ENCODE data around the gene CNPPD1.
A peak's percentile ranks its signal among the peaks of the same experiment; 100 is the strongest.

The CNPPD1 gene

DNA sequence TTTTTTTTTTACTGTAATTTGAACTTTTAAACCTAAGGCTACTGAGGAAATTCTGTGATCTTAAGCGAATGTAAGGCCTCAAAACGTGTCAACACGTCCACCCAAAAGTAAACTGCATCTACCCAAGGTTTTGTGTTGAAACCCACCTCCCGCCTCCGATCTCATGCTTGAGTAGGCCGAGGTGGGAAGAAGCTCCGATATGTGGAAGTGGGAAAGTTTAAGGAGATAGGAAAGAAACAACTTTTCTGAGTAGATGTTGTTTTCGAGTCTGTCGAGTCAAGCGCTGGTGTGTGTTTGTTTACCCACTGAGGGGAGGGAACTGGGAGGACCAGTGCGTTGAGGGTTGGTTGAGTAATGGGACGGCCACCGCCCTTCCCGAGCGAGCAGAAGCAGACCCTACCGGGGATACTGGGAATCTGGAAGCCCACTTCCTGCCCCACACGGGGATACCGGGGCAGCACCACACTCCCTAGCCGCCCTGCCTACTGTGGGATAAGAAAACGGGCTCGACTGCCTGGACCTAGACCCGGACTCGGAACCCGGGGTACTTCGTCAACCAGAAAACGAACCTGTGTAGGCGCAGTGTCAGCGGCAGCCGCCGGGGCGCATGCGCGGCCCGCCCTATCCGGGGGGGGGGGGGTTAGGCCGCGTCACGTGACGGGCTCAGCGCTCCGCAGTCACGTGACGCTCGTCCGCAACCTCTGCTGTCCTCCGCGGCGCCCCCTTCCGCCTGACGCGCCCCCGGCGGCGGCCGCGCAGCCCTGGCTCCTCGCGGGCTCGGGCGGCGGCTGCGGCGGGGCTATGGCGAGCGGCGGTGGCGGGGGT is 1.0 kb upstream of the CNPPD1 start, which contains the start of gene RETREG2:
TSS of gene RETREG2 (plus strand) at position 724 of the 825 bp plus-strand sequence. CDS start at position 802, 78 bp downstream.
- H3K18ac ChIP-seq (ENCODE audit: low read length): peak within 1 kb of the TSS; percentile 98
- no peak within 1 kb of the TSS for H2BK12ac ChIP-seq (ENCODE audit: low read length)
- H3K9ac ChIP-seq (ENCODE audit: low read depth, low read length, poor library complexity): peak within 1 kb of the TSS; percentile 99
- H2AFZ ChIP-seq (ENCODE audit: low read length): peak within 1 kb of the TSS; percentile 99
- H2BK120ac ChIP-seq (ENCODE audit: low read depth, low read length): no peak within 1 kb of the TSS
- no peak within 1 kb of the TSS for H4K8ac ChIP-seq (ENCODE audit: low read depth, low read length)
- H2BK15ac ChIP-seq (ENCODE audit: low read length): no peak within 1 kb of the TSS
- H3K9me3 ChIP-seq (replicated peaks in 1 of 2; ENCODE audit: control insufficient read depth in 2 of 2, insufficient read depth in 1 of 2, low read depth in 1 of 2, low read length in 2 of 2): no peaks in the 10 kb centered on the region
- no peak within 1 kb of the TSS for H4K91ac ChIP-seq (ENCODE audit: low read depth, low read length, poor library complexity)
- no peaks in the 10 kb centered on the region for H3K27me3 ChIP-seq (ENCODE audit: control insufficient read depth in 3 of 3, insufficient read depth in 3 of 3, low read depth in 1 of 3, low read length in 3 of 3)
- peaks cover 34 to 57% of the 10 kb centered on the region in 2 donors for H3K36me3 ChIP-seq (replicated peaks in 1 of 2; ENCODE audit: control insufficient read depth in 2 of 2, insufficient read depth in 2 of 2, low read length in 2 of 2)
- H3K23ac ChIP-seq (ENCODE audit: low read depth, low read length, poor library complexity): peak within 1 kb of the TSS; percentile 94
- peak within 1 kb of the TSS; percentile 84 for H3K27ac ChIP-seq (replicated peaks; ENCODE audit: low read length)
- no CpG with 5 or more reads among the region's 67 CpGs for WGBS, 2 donors (ENCODE audit: extremely low coverage in 2 of 2, insufficient read length in 2 of 2, insufficient replicate concordance in 1 of 2)
- H3K79me1 ChIP-seq (ENCODE audit: low read depth, low read length): peaks cover 5% of the 10 kb centered on the region
- H3K4me1 ChIP-seq (ENCODE audit: control insufficient read depth in 2 of 2, insufficient read depth in 1 of 2, low read depth in 1 of 2, low read length in 2 of 2): peaks cover 8 to 9% of the 10 kb centered on the region in 2 donors
- H2BK5ac ChIP-seq (ENCODE audit: low read length): peak within 1 kb of the TSS; percentile 85
- peak; percentile 87 for DNase-seq (ENCODE audit: low spot score)
- H3K4ac ChIP-seq (ENCODE audit: low read length): peak within 1 kb of the TSS; percentile 80
- peak within 1 kb of the TSS; percentile 91 for H3K4me2 ChIP-seq (ENCODE audit: insufficient read depth, low read length, poor library complexity, severe bottlenecking)
- H3K14ac ChIP-seq (ENCODE audit: low read length): peak within 1 kb of the TSS; percentile 76
- peak within 1 kb of the TSS; percentile 89 to 97 for H3K4me3 ChIP-seq (ENCODE audit: low read length in 2 of 2)
- no peak within 1 kb of the TSS for H2AK5ac ChIP-seq (ENCODE audit: low read depth, low read length)

DNA sequence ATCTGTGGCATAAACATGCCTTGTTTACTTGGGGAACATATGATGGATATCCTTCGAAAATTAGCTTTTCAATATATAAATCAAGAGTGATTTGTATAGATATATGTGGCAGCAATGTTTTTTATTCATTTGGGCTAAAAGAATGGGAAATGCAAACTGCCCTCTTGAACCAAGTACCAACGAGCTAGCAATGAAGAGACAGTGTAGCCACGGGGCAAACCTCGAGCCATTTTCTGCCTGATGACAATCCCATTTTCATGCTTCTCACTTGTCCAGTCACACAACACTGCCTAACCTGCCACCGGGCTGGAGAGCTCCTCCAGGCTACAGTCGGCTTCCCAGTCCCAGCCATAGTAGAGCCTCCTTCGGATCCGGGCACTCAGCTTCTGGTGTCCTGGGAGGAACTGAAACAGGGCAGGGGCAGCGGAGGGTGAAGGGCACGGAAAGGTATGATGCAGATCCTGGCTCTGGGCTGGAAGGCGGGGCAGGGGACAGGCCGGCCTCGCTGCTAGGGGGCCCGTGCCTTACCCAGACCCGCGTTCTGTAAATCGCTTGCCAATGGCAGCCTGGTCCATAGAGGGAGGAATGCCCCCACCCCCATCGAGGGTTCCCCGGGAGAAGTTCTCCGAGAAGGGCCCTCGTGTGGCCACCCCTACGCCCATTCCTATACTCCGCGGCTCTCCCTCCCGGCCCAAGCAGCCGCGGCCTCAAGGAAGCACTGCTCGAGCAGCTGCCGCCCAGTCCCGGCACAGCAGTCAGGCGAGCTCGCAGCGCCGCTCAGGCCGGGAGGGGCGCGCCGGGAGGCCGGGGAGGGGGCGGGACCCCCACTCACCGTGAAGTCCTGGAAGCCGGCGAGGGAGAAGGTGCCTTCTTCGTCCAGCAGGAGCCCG is 552 bp downstream of the CNPPD1 start:
- WGBS, 2 donors (ENCODE audit: extremely low coverage in 2 of 2, insufficient read length in 2 of 2, insufficient replicate concordance in 1 of 2): no CpG with 5 or more reads among the region's 45 CpGs

DNA sequence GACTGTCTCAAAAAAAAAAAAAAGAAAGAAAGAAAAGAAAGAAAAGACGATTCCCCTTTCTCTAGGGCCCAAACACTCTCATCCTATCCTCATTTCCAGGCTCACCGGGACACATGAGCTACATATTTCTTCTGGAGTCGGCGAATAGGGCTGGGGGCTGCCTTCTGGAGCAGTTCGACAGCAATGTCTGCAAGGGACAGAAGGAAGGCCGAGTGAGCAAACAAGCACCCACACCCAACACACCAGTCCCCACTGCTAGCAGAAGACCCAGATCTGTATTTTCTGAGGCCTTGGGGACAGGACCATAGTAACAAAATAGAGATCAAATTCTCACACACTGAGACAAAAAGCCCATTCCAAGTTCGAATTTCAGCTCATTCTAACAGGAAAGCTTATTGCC is 1.2 kb downstream of the CNPPD1 start:
- H2AK5ac ChIP-seq (ENCODE audit: low read depth, low read length): no peak overlapping the region
- no peak overlapping the region for H2BK12ac ChIP-seq (ENCODE audit: low read length)
- no peak overlapping the region for H3K4ac ChIP-seq (ENCODE audit: low read length)
- H4K8ac ChIP-seq (ENCODE audit: low read depth, low read length): no peak overlapping the region
- no peak overlapping the region for H2AFZ ChIP-seq (ENCODE audit: low read length)
- no peak overlapping the region for H3K27ac ChIP-seq (replicated peaks; ENCODE audit: low read length)
- H3K79me1 ChIP-seq (ENCODE audit: low read depth, low read length): peaks cover 5% of the 10 kb centered on the region
- no CpG with 5 or more reads among the region's 7 CpGs for WGBS, 2 donors (ENCODE audit: extremely low coverage in 2 of 2, insufficient read length in 2 of 2, insufficient replicate concordance in 1 of 2)
- H3K4me2 ChIP-seq (ENCODE audit: insufficient read depth, low read length, poor library complexity, severe bottlenecking): no peak overlapping the region
- no peak overlapping the region for H3K18ac ChIP-seq (ENCODE audit: low read length)
- H3K36me3 ChIP-seq (replicated peaks in 1 of 2; ENCODE audit: control insufficient read depth in 2 of 2, insufficient read depth in 2 of 2, low read length in 2 of 2): peaks cover 17 to 48% of the 10 kb centered on the region in 2 donors
- no peak overlapping the region for H3K23ac ChIP-seq (ENCODE audit: low read depth, low read length, poor library complexity)
- H2BK5ac ChIP-seq (ENCODE audit: low read length): no peak overlapping the region
- no peak overlapping the region for H3K14ac ChIP-seq (ENCODE audit: low read length)
- no peak overlapping the region for H2BK15ac ChIP-seq (ENCODE audit: low read length)
- H3K27me3 ChIP-seq (ENCODE audit: control insufficient read depth in 3 of 3, insufficient read depth in 3 of 3, low read depth in 1 of 3, low read length in 3 of 3): no peaks in the 10 kb centered on the region
- no peak overlapping the region for H4K91ac ChIP-seq (ENCODE audit: low read depth, low read length, poor library complexity)
- no peak overlapping the region for H3K9ac ChIP-seq (ENCODE audit: low read depth, low read length, poor library complexity)
- no peaks in the 10 kb centered on the region for H3K9me3 ChIP-seq (replicated peaks in 1 of 2; ENCODE audit: control insufficient read depth in 2 of 2, insufficient read depth in 1 of 2, low read depth in 1 of 2, low read length in 2 of 2)
- DNase-seq (ENCODE audit: low spot score): no peak
- H3K4me1 ChIP-seq (ENCODE audit: control insufficient read depth in 2 of 2, insufficient read depth in 1 of 2, low read depth in 1 of 2, low read length in 2 of 2): peaks cover 8 to 9% of the 10 kb centered on the region in 2 donors
- peak overlapping the region in 1 of 2 donors; percentile 89 for H3K4me3 ChIP-seq (ENCODE audit: low read length in 2 of 2)
- no peak overlapping the region for H2BK120ac ChIP-seq (ENCODE audit: low read depth, low read length)

More for the DNA sequence above, 552 bp downstream of the CNPPD1 start:
- no peak overlapping the region for H4K91ac ChIP-seq (ENCODE audit: low read depth, low read length, poor library complexity)
- H3K9ac ChIP-seq (ENCODE audit: low read depth, low read length, poor library complexity): peak overlapping the region; percentile 93
- no peaks in the 10 kb centered on the region for H3K9me3 ChIP-seq (replicated peaks in 1 of 2; ENCODE audit: control insufficient read depth in 2 of 2, insufficient read depth in 1 of 2, low read depth in 1 of 2, low read length in 2 of 2)
- H3K79me1 ChIP-seq (ENCODE audit: low read depth, low read length): peaks cover 5% of the 10 kb centered on the region
- peak overlapping the region; percentile 82 for H3K23ac ChIP-seq (ENCODE audit: low read depth, low read length, poor library complexity)
- peak overlapping the region; percentile 49 for H2BK12ac ChIP-seq (ENCODE audit: low read length)
- peak; percentile 59 for DNase-seq (ENCODE audit: low spot score)
- H3K14ac ChIP-seq (ENCODE audit: low read length): peak overlapping the region; percentile 76
- peak overlapping the region; percentile 65 for H2BK15ac ChIP-seq (ENCODE audit: low read length)
- H2AK5ac ChIP-seq (ENCODE audit: low read depth, low read length): peak overlapping the region; percentile 52
- peak overlapping the region; percentile 86 for H3K4me2 ChIP-seq (ENCODE audit: insufficient read depth, low read length, poor library complexity, severe bottlenecking)
- no peaks in the 10 kb centered on the region for H3K27me3 ChIP-seq (ENCODE audit: control insufficient read depth in 3 of 3, insufficient read depth in 3 of 3, low read depth in 1 of 3, low read length in 3 of 3)
- H3K27ac ChIP-seq (replicated peaks; ENCODE audit: low read length): peak overlapping the region; percentile 83
- no peak overlapping the region for H2BK120ac ChIP-seq (ENCODE audit: low read depth, low read length)
- peak overlapping the region; percentile 79 for H2BK5ac ChIP-seq (ENCODE audit: low read length)
- H3K36me3 ChIP-seq (replicated peaks in 1 of 2; ENCODE audit: control insufficient read depth in 2 of 2, insufficient read depth in 2 of 2, low read length in 2 of 2): peaks cover 24 to 54% of the 10 kb centered on the region in 2 donors
- peak overlapping the region; percentile 95 for H3K18ac ChIP-seq (ENCODE audit: low read length)
- H3K4me3 ChIP-seq (ENCODE audit: low read length in 2 of 2): peak overlapping the region; percentile 86 to 89
- peak overlapping the region; percentile 99 for H2AFZ ChIP-seq (ENCODE audit: low read length)
- no peak overlapping the region for H3K4ac ChIP-seq (ENCODE audit: low read length)
- H4K8ac ChIP-seq (ENCODE audit: low read depth, low read length): no peak overlapping the region
- peaks cover 8 to 9% of the 10 kb centered on the region in 2 donors for H3K4me1 ChIP-seq (ENCODE audit: control insufficient read depth in 2 of 2, insufficient read depth in 1 of 2, low read depth in 1 of 2, low read length in 2 of 2)

Measured in neuronal stem cell (in vitro differentiated cells).